AG04450 (cell line): Measurements from ENCODE around the gene GEMIN7. TPM values are rescaled to one million over a fixed set of nuclear protein-coding genes. Genes with fewer than 3 reads are reported as not detected.
A peak's percentile ranks its signal among the peaks of the same experiment; 100 is the strongest.

Experiments used
- CTCF ChIA-PET: fragments of 300-600, 350-600 bp; formaldehyde crosslinking; extraction: SDS; loops from one replicate; lab custom pipeline; 2022; ENCODE audit warnings: antibody characterized with exemption, inconsistent platforms; lab: Charles Lee
- POLR2A ChIA-PET: fragments of 350-600 bp; formaldehyde crosslinking; extraction: SDS; loops from one replicate; lab custom pipeline; 2021; ENCODE audit warnings: antibody characterized with exemption, inconsistent platforms; lab: Yijun Ruan, JAX
- DNase-seq: peaks from one replicate; pipeline ENCODE4 v3.0.0-alpha.2; 2011; ENCODE audit warnings: low read depth, low spot score
- H3K27ac ChIP-seq: one replicate; pipeline ENCODE4 v1.5.1; 2012; ENCODE audit warnings: low read depth, low read length, control low read depth
- H3K27me3 ChIP-seq: one replicate; pipeline ENCODE4 v1.6.0; 2012; ENCODE audit warnings: low read length; ENCODE audit not compliant: control insufficient read depth, insufficient read depth
- H3K4me3 ChIP-seq: 2 replicates; pipeline ENCODE4 v1.5.1; 2011; ENCODE audit warnings: mild to moderate bottlenecking, low read depth, low read length, control low read depth
- H3K9me3 ChIP-seq: 2 replicates; pipeline ENCODE4 v1.5.1; 2012; ENCODE audit warnings: low read length; ENCODE audit not compliant: control insufficient read depth, insufficient read depth
- CTCF ChIP-seq: IDR thresholded peaks from 2 replicates; pipeline ENCODE4 v1.5.1; 2011; ENCODE audit warnings: low read depth, low read length, control low read depth, inconsistent platforms
- polyA plus RNA-seq: library from polyadenylated mRNA; depleted of rRNA; stranded (reverse); fragments of >200 nt; gene quantifications from 2 replicates; pipeline ENCODE4 v1.2.3, GENCODE V29; 2011

Gene GEMIN7
- polyA plus RNA-seq, 1 experiment, result 20.6 TPM

- ChIA-PET CTCF (interaction anchor here (0.5 to 2.7 kb wide), 24 partner anchors 9 to 280 kb away, joined by 3 to 27 read pairs (median 5); partner anchors contain the start of genes CLASRP and ZNF296), POLR2A (interaction anchor here (0.7 to 1.1 kb wide), 2 partner anchors 10 to 19 kb away, joined by 3 read pairs; no protein-coding TSS in a partner anchor)
- DNase-seq, result peak; percentile 15
- peak overlapping the region; percentile 11 for H3K27ac ChIP-seq
- H3K4me3 ChIP-seq, result no peak overlapping the region
- H3K27me3 ChIP-seq, result no peaks in the 10 kb centered on the region
- H3K9me3 ChIP-seq, result no peaks in the 10 kb centered on the region
- peak; percentile 86 for TF ChIP-seq CTCF
Observed at GRCh38 chr19:45059258-45059965, 19.6 kb upstream of the GEMIN7 start.

GRCh38 chr19:45061965-45062364 is 17.1 kb upstream of the GEMIN7 start:
- Histone ChIP-seq H3K27ac (no peak overlapping the region), H3K27me3 (no peaks in the 10 kb centered on the region), H3K4me3 (no peak overlapping the region), H3K9me3 (no peaks in the 10 kb centered on the region; the same call in 1 of the 2 replicates)
- DNase-seq, result no peak
- TF ChIP-seq CTCF, result no peak
- CTCF ChIA-PET, result interaction anchor here (1.1 to 1.2 kb wide), 2 partner anchors 15 to 277 kb away, joined by 3 to 4 read pairs; no protein-coding TSS in a partner anchor
- POLR2A ChIA-PET, result no interaction called here

GRCh38 chr19:45063851-45064801 is 14.9 kb upstream of the GEMIN7 start:
- TF ChIP-seq CTCF, result no peak
- no peak overlapping the region for H3K27ac ChIP-seq
- ChIA-PET POLR2A (no interaction called here), CTCF (no interaction called here)
- DNase-seq, result no peak
- H3K9me3 ChIP-seq, result no peaks in the 10 kb centered on the region; the same call in 1 of the 2 replicates
- H3K4me3 ChIP-seq, result no peak overlapping the region
- H3K27me3 ChIP-seq, result no peaks in the 10 kb centered on the region

- POLR2A ChIA-PET, result no interaction called here
- Histone ChIP-seq H3K27ac (no peak overlapping the region), H3K27me3 (no peaks in the 10 kb centered on the region), H3K4me3 (no peak overlapping the region), H3K9me3 (no peaks in the 10 kb centered on the region; the same call in 1 of the 2 replicates)
- TF ChIP-seq CTCF, result no peak
- DNase-seq, result no peak
- CTCF ChIA-PET, result interaction anchor here (0.6 kb wide), 1 partner anchor 13 kb away, joined by 3 read pairs; no protein-coding TSS in a partner anchor
Observed at GRCh38 chr19:45066921-45067661, 12.0 kb upstream of the GEMIN7 start.
